ENCODE results near the gene KRT27. TPM values are rescaled to one million over a fixed set of nuclear protein-coding genes. Genes with fewer than 3 reads are reported as not detected.
"Not testable (repeated sequence)": the region's sequence is repeated elsewhere in the genome, so short reads cannot be mapped to it uniquely, and the experiment has no call there.

KRT27 gene
- total and polyA plus RNA-seq, 7 experiments from 2014 or later: not detected

DNA sequence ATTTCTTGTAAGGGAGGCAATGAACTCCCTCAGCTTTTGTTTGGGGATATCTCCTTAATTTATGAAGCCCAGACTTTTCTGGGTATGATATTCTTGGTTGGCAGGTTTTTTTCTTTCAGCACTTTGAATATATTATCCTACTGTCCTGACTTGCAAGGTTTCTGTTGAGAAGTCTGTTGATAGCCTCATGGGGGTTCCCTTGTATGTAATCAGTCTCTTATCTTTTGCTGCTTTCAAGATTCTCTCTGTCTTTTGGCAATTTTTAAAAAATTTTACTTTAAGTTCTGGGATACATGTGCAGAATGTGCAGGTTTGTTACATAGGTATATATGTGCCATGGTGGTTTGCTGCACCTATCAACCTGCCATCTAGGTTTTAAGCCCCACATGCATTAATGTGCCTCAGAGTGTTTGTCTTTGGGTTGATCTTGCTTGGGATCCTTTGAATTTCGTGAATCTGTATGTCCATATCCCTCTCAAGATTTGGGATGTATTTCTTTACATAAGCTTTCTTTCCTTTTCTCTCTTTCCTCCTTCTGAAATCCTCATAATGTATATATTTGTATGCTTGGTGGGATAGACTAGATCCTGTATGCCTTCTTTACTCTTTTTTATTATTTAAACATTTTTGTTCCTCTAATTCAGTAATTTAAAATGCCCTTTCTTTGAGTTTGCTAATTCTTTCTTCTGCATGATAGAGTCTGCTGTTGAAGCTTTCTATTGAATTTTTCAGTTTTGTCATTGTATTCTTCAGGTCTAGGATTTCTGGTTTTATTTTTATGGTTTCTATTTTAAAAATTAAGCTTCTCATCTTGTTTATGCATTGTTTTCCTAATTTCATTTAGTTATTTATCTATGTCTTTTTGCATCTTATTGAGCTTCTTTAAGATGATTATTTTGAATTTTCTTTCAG lies 22.0 kb downstream of the KRT27 start:
- Histone ChIP-seq H3K27ac (ENCODE audit: low read depth, low read length) (no peak overlapping the region), H3K36me3 (ENCODE audit: control insufficient read depth in 2 of 3, insufficient read depth in 3 of 3, low read length in 3 of 3) (no peaks in the 10 kb centered on the region), H3K4me1 (ENCODE audit: control insufficient read depth in 2 of 2, insufficient read depth in 2 of 2, low read length in 2 of 2) (no peaks in the 10 kb centered on the region), H3K4me3 (ENCODE audit: low read length) (no peak overlapping the region), H3K27me3 (ENCODE audit: control insufficient read depth in 2 of 2, insufficient read depth in 2 of 2, low read length in 2 of 2) (no peaks in the 10 kb centered on the region), H3K9me3 (ENCODE audit: control insufficient read depth in 2 of 3, low read length in 3 of 3) (peaks cover 0 to 24% (median 8%) of the 10 kb centered on the region in 3 experiments)
- Mint-ChIP-seq H3K36me3 (peaks cover 0 to 22% (median 15%) of the 10 kb centered on the region in 5 donors), H3K4me3 (no peak overlapping the region), H3K4me1 (no peaks in the 10 kb centered on the region), H3K27ac (no peak overlapping the region), H3K27me3 (peaks cover 21 to 53% (median 40%) of the 10 kb centered on the region in 5 donors), H3K9me3 (peaks cover 0 to 69% (median 44%) of the 10 kb centered on the region in 11 donors)
- intact Hi-C loops (cut with micrococcal nuclease): no loop called here
- DNase-seq (no peak), ATAC-seq (no peak)
- ChIA-PET CTCF (no interaction called here), POLR2A (no interaction called here)

DNA sequence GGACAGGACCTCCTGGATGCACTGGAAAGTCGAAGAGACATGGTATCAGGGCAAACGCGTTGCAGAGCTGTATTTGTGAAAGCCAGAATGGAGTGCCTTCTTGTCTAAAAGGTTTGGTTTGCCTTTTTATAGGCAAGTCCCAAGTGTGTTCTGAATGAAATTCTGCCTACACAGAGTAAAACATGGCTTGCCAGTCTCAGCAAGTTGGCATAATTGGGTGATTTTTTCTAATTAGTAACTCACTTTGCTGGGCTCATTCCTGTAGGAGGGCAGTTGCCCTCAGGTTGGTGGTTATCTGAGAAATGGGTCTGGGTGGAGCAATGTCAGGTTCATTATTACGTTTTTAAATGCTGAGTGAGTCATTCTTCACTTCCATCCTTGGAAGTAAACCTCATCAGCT lies 27.1 kb downstream of the KRT27 start, which contains the start of gene KRT25:
KRT25 (minus strand) TSS at position 101 of the 400 bp plus-strand sequence; CDS start at position 41, 60 bp downstream.
- Histone ChIP-seq H3K4me1 (ENCODE audit: control insufficient read depth in 2 of 2, insufficient read depth in 2 of 2, low read length in 2 of 2) (no peaks in the 10 kb centered on the region), H3K36me3 (ENCODE audit: control insufficient read depth in 2 of 3, insufficient read depth in 3 of 3, low read length in 3 of 3) (no peaks in the 10 kb centered on the region), H3K4me3 (ENCODE audit: low read length) (no peak within 1 kb of the TSS), H3K27me3 (ENCODE audit: control insufficient read depth in 2 of 2, insufficient read depth in 2 of 2, low read length in 2 of 2) (peaks cover 0 to 5% of the 10 kb centered on the region in 2 donors), H3K9me3 (ENCODE audit: control insufficient read depth in 2 of 3, low read length in 3 of 3) (peaks cover 0 to 4% (median 2%) of the 10 kb centered on the region in 3 experiments), H3K27ac (ENCODE audit: low read depth, low read length) (no peak within 1 kb of the TSS)
- H3K9me3 Mint-ChIP-seq: peaks cover 0 to 27% (median 23%) of the 10 kb centered on the region in 11 donors
- ChIA-PET POLR2A (no interaction called here), CTCF (no interaction called here)
- peaks cover 0 to 14% (median 7%) of the 10 kb centered on the region in 5 donors for H3K36me3 Mint-ChIP-seq
- ATAC-seq: no peak
- intact Hi-C loops (cut with micrococcal nuclease): no loop called here
- H3K4me3 Mint-ChIP-seq: no peak within 1 kb of the TSS
- DNase-seq: no peak
- H3K27me3 Mint-ChIP-seq: peaks cover 26 to 47% (median 35%) of the 10 kb centered on the region in 5 donors
- H3K27ac Mint-ChIP-seq: no peak within 1 kb of the TSS
- H3K4me1 Mint-ChIP-seq: peaks cover 0 to 2% (median 0%) of the 10 kb centered on the region in 7 donors

DNA sequence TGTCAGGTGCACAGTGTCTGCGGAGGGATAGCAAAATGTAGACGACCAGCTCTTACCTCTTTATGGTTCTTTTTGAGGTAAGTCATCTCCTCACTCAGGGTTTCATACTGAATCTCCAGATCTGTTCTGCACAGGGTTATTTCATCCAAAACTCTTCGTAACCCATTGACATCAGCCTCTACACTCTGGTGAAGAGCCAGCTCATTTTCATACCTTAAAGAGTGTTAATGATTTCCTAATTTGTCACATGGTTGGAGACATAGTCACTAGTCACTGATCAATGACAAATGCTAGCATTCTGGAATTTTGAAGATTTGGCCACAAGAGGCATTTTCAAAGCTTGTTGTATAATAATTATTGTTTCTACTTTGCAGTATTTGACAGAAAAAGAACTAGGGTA lies 28.5 kb downstream of the KRT27 start:
- ATAC-seq (no peak), DNase-seq (no peak)
- Mint-ChIP-seq H3K9me3 (peaks cover 0 to 15% (median 12%) of the 10 kb centered on the region in 11 donors), H3K4me1 (peaks cover 0 to 2% (median 0%) of the 10 kb centered on the region in 7 donors), H3K36me3 (peaks cover 0 to 6% (median 0%) of the 10 kb centered on the region in 5 donors), H3K27me3 (peaks cover 27 to 50% (median 36%) of the 10 kb centered on the region in 5 donors), H3K4me3 (no peak overlapping the region), H3K27ac (no peak overlapping the region)
- H3K4me3 ChIP-seq (ENCODE audit: low read length): no peak overlapping the region
- ChIA-PET POLR2A (no interaction called here), CTCF (no interaction called here)
- H3K27me3 ChIP-seq (ENCODE audit: control insufficient read depth in 2 of 2, insufficient read depth in 2 of 2, low read length in 2 of 2): peaks cover 0 to 5% of the 10 kb centered on the region in 2 donors
- no peaks in the 10 kb centered on the region for H3K36me3 ChIP-seq (ENCODE audit: control insufficient read depth in 2 of 3, insufficient read depth in 3 of 3, low read length in 3 of 3)
- no peaks in the 10 kb centered on the region for H3K9me3 ChIP-seq (ENCODE audit: control insufficient read depth in 2 of 3, low read length in 3 of 3)
- H3K4me1 ChIP-seq (ENCODE audit: control insufficient read depth in 2 of 2, insufficient read depth in 2 of 2, low read length in 2 of 2): no peaks in the 10 kb centered on the region
- H3K27ac ChIP-seq (ENCODE audit: low read depth, low read length): no peak overlapping the region
- intact Hi-C loops (cut with micrococcal nuclease): no loop called here

DNA sequence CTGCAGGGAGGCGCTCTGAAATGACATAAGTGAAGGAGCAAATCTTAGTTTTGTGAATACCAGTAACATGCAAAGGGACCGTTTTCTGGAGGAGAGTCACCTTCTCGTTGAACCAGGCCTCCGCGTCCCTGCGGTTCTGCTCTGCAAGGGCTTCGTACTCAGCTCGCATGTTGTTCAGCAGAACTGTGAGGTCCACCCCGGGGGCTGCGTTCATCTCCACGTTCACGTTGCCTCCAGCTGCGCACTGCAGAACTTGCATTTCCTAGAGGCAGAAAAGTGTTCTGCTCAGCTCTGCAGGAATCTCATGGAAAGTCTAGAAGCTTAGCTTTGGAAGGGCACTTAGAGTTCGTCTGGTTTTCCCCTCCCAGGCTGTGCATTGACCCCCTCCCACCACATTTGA lies 31.3 kb downstream of the KRT27 start:
- H3K27me3 ChIP-seq (ENCODE audit: control insufficient read depth in 2 of 2, insufficient read depth in 2 of 2, low read length in 2 of 2): peaks cover 0 to 5% of the 10 kb centered on the region in 2 donors
- CTCF ChIA-PET: no interaction called here
- no peak overlapping the region for H3K4me3 ChIP-seq (ENCODE audit: low read length)
- no peak overlapping the region for H3K27ac ChIP-seq (ENCODE audit: low read depth, low read length)
- POLR2A ChIA-PET: no interaction called here
- intact Hi-C loops (cut with micrococcal nuclease): no loop called here
- no peak for ATAC-seq
- no peak for DNase-seq
- H3K27ac Mint-ChIP-seq: no peak overlapping the region
- peaks cover 0 to 6% (median 0%) of the 10 kb centered on the region in 11 donors for H3K9me3 Mint-ChIP-seq
- H3K27me3 Mint-ChIP-seq: peaks cover 29 to 46% (median 34%) of the 10 kb centered on the region in 5 donors
- no peaks in the 10 kb centered on the region for H3K4me1 ChIP-seq (ENCODE audit: control insufficient read depth in 2 of 2, insufficient read depth in 2 of 2, low read length in 2 of 2)
- H3K9me3 ChIP-seq (ENCODE audit: control insufficient read depth in 2 of 3, low read length in 3 of 3): no peaks in the 10 kb centered on the region
- peaks cover 0 to 2% (median 0%) of the 10 kb centered on the region in 7 donors for H3K4me1 Mint-ChIP-seq
- peaks cover 0 to 3% (median 0%) of the 10 kb centered on the region in 5 donors for H3K36me3 Mint-ChIP-seq
- no peak overlapping the region for H3K4me3 Mint-ChIP-seq
- no peaks in the 10 kb centered on the region for H3K36me3 ChIP-seq (ENCODE audit: control insufficient read depth in 2 of 3, insufficient read depth in 3 of 3, low read length in 3 of 3)

DNA sequence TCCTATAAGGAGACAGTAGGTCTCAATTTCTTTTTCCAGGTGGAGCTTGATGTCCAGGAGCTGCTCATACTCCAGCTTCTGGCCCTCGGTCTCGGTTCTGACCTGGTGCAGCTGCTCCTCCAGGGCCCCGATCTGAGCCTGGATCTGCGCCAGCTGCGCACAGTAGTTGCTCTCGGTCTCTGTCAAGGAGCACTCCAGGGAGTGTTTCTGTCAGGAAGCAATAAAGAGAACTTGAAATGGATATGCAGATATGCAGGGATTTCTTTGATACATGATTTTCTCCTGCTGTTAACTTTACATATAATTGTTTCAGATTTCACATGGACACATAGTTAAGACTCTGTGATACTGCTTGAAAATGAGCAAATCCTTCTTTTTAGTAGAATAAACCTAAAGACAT lies 32.0 kb downstream of the KRT27 start:
- intact Hi-C loops (cut with micrococcal nuclease): no loop called here
- Histone ChIP-seq H3K36me3 (ENCODE audit: control insufficient read depth in 2 of 3, insufficient read depth in 3 of 3, low read length in 3 of 3) (no peaks in the 10 kb centered on the region), H3K27ac (ENCODE audit: low read depth, low read length) (no peak overlapping the region), H3K4me3 (ENCODE audit: low read length) (no peak overlapping the region), H3K27me3 (ENCODE audit: control insufficient read depth in 2 of 2, insufficient read depth in 2 of 2, low read length in 2 of 2) (peaks cover 0 to 5% of the 10 kb centered on the region in 2 donors), H3K4me1 (ENCODE audit: control insufficient read depth in 2 of 2, insufficient read depth in 2 of 2, low read length in 2 of 2) (no peaks in the 10 kb centered on the region), H3K9me3 (ENCODE audit: control insufficient read depth in 2 of 3, low read length in 3 of 3) (no peaks in the 10 kb centered on the region)
- peaks cover 33 to 53% (median 35%) of the 10 kb centered on the region in 5 donors for H3K27me3 Mint-ChIP-seq
- CTCF ChIA-PET: no interaction called here
- H3K4me3 Mint-ChIP-seq: no peak overlapping the region
- DNase-seq (no peak), ATAC-seq (no peak)
- POLR2A ChIA-PET: no interaction called here
- H3K27ac Mint-ChIP-seq: no peak overlapping the region
- peaks cover 0 to 3% (median 0%) of the 10 kb centered on the region in 5 donors for H3K36me3 Mint-ChIP-seq
- H3K9me3 Mint-ChIP-seq: peaks cover 0 to 6% (median 0%) of the 10 kb centered on the region in 11 donors
- H3K4me1 Mint-ChIP-seq: peaks cover 0 to 2% (median 0%) of the 10 kb centered on the region in 7 donors

DNA sequence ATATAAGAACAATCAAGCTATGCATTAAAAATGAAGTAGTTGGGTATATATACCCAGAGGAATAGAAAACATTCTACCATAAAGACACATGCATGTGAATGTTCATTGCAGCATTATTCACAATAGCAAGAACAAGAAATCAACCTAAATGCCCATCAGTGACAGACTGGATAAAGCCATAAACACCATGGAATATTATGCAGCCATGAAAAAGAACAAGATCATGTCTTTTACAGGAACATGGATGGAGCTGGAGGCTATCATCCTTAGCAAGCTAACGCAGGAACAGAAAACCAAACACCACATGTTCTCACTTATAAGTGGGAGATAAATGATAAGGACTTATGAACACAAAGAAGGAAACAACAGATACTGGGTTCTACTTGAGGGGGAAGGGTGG lies 33.7 kb downstream of the KRT27 start:
- intact Hi-C loops (cut with micrococcal nuclease); H3K4me3 Mint-ChIP-seq: not testable (repeated sequence)

More for the DNA sequence above, 33.7 kb downstream of the KRT27 start:
- H3K27ac ChIP-seq (ENCODE audit: low read depth, low read length); POLR2A ChIA-PET; H3K36me3 Mint-ChIP-seq; H3K4me3 ChIP-seq (ENCODE audit: low read length); DNase-seq; H3K4me1 ChIP-seq (ENCODE audit: control insufficient read depth in 2 of 2, insufficient read depth in 2 of 2, low read length in 2 of 2); ATAC-seq; H3K9me3 Mint-ChIP-seq; H3K4me1 Mint-ChIP-seq; H3K36me3 ChIP-seq (ENCODE audit: control insufficient read depth in 2 of 3, insufficient read depth in 3 of 3, low read length in 3 of 3); H3K27ac Mint-ChIP-seq; H3K9me3 ChIP-seq (ENCODE audit: control insufficient read depth in 2 of 3, low read length in 3 of 3); H3K27me3 ChIP-seq (ENCODE audit: control insufficient read depth in 2 of 2, insufficient read depth in 2 of 2, low read length in 2 of 2): not testable (repeated sequence)
- CTCF ChIA-PET: interaction anchor here (0.6 kb wide), 1 partner anchor 900 kb away, joined by 3 read pairs; no protein-coding TSS in a partner anchor
- peaks cover 33 to 70% (median 41%) of the 10 kb centered on the region in 5 donors for H3K27me3 Mint-ChIP-seq
